COLO829 (cell line): ENCODE results near the gene UGT1A8.

Source experiments
- DNase-seq: peaks from one replicate; pipeline ENCODE4 v3.0.0; 2012; ENCODE audit warnings: low spot score

UGT1A8 gene

DNA sequence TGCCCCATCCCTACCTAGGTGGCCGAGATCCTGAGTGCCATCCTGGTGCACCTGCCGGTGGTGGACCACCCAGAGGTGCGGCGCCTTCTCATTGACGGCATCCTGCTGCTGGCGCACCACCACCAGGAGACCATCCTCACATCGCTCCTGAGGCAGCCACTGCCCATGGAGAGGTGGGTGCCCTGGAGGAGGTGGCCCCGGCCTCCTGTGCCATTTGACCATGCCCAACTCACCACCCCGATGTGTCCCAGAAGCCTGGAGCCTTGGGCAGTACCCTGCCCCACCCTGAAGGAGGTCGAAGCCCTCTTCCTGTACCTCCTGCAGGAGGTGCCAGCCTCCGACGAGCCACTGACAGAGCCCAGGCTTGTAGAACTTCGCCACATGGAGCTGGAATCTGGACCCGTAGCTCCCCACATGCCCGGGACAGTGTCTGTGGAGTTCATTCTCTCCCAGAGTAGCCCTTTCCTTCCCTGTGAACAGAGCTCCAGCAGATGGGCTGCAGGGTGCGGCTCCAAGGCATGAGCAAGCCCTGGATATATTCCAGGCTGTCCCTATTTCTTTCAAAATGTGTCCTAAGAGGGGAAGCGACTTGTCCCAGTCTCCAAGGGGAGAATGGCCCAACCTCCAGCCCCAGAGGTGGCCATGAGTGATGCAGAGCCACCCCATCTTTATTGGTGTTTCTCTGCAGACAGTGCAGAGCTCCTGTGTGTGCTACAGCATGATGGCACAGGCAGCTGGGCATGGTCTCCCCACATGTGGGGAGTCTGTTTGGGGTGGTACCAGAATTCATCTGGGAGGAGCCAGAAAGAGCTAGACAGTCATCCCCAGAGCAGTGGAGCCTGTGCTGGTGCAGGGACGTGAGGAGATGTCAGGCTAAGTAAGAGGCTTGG lies 202.7 kb downstream of the UGT1A8 start:
- DNase-seq, result no peak

- no peak for DNase-seq
Measured at GRCh38 chr2:233820774-233821105, 203.3 kb downstream of the UGT1A8 start.

- no peak for DNase-seq
Measured at GRCh38 chr2:233821196-233821595, 203.8 kb downstream of the UGT1A8 start.

GRCh38 chr2:233821709-233822100 lies 204.3 kb downstream of the UGT1A8 start:
- DNase-seq, result no peak

DNA sequence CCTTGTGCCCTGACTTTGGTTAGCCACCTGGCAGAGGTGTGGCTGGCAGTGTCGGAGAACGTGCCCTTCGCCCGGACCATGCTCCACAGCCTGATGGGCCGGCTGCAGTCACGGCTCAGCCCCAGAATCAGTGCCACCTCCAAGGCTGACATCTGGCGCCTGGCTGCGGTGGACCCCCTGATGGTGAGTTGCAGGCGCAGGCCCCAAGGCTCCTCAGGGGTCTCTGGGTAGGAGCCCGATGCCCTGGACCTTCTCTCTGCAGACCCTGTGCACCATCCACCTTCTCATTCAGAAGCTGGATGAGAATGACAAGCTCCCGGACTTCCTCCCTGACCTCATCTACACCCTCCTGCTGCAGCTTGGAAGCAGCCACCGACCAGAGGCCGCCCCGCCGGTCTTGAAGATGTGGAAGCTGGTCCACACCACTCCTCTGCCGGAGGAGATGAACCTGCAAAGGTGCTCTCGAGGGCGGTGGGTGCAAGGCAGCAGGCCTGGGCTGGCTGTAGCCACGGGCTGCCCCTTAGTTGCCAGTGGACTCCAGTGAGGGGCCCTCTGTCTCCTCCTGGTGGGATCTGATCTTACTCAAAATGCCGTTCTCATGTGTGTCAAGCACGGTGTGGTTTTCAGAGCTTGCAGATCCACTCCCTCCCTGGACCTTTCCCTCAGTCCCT lies 204.8 kb downstream of the UGT1A8 start:
- DNase-seq, result no peak
